Measurements from ENCODE around the gene PPP1R3A.

PPP1R3A gene

GRCh38 chr7:113832196-113832745 is 86.5 kb downstream of the PPP1R3A start:
- CTCF ChIA-PET = interaction anchor here (0.9 to 1.1 kb wide), 2 partner anchors 13 to 16 kb away, joined by 3 read pairs; no protein-coding TSS in a partner anchor
- POLR2A ChIA-PET = no interaction called here
- TF ChIP-seq CTCF (IDR thresholded peaks at IDR 0.05; ENCODE audit: control extremely low read depth, extremely low read depth, low read depth, missing control alignments) = no peak
- DNase-seq (ENCODE audit: extremely low spot score) = no peak

- CTCF ChIA-PET = no interaction called here
- POLR2A ChIA-PET = no interaction called here
- DNase-seq (ENCODE audit: extremely low spot score) = no peak
- TF ChIP-seq CTCF (IDR thresholded peaks at IDR 0.05; ENCODE audit: control extremely low read depth, extremely low read depth, low read depth, missing control alignments) = no peak
Observed at GRCh38 chr7:113831556-113831955, 87.3 kb downstream of the PPP1R3A start.

GRCh38 chr7:113828581-113828980 is 90.2 kb downstream of the PPP1R3A start:
- ChIA-PET POLR2A (no interaction called here), CTCF (interaction anchor here (0.9 kb wide), 1 partner anchor 8 kb away, joined by 3 read pairs; no protein-coding TSS in a partner anchor)
- no peak for DNase-seq (ENCODE audit: extremely low spot score)
- no peak for TF ChIP-seq CTCF (IDR thresholded peaks at IDR 0.05; ENCODE audit: control extremely low read depth, extremely low read depth, low read depth, missing control alignments)

Measured in GM10248 (cell line).